ENCODE measurements around the gene NR6A1. TPM values are rescaled to one million over a fixed set of nuclear protein-coding genes. Genes with fewer than 3 reads are reported as not detected.

Gene NR6A1
- total RNA-seq, 2 donors from 2014 or later: 4.8 to 4.9 TPM

DNA sequence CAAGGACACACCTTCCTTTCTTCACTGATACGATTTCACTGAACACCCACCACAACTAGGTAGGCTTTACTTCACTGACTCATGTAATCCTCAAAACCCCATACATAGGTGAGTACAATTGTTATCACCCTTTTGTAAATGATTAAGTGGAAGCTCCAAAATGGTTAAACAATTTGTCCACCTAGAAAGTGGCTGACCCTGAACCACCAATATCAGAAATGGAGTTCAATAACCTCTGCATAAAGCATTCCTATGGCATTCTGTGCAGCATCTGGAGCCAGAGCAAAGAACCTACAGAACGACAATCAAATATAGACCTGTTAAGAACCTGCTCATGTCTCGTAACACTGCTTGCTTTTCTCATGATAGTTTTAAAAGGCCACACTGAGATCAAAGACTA, 213.2 kb downstream of the NR6A1 start:
- Histone ChIP-seq H3K9me3 (no peaks in the 10 kb centered on the region), H3K9ac (ENCODE audit: low read depth in 2 of 2, low read length in 2 of 2) (no peak overlapping the region), H3K36me3 (no peaks in the 10 kb centered on the region), H3K4me3 (no peak overlapping the region), H3K27ac (no peak overlapping the region), H3K27me3 (no peaks in the 10 kb centered on the region), H3K4me1 (no peaks in the 10 kb centered on the region)
- no peak for DNase-seq
- TF ChIP-seq, protein P1, sequence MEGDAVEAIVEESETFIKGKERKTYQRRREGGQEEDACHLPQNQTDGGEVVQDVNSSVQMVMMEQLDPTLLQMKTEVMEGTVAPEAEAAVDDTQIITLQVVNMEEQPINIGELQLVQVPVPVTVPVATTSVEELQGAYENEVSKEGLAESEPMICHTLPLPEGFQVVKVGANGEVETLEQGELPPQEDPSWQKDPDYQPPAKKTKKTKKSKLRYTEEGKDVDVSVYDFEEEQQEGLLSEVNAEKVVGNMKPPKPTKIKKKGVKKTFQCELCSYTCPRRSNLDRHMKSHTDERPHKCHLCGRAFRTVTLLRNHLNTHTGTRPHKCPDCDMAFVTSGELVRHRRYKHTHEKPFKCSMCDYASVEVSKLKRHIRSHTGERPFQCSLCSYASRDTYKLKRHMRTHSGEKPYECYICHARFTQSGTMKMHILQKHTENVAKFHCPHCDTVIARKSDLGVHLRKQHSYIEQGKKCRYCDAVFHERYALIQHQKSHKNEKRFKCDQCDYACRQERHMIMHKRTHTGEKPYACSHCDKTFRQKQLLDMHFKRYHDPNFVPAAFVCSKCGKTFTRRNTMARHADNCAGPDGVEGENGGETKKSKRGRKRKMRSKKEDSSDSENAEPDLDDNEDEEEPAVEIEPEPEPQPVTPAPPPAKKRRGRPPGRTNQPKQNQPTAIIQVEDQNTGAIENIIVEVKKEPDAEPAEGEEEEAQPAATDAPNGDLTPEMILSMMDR (IDR thresholded peaks at IDR 0.05): no peak
- intact Hi-C loops (cut with DNase I): no loop called here

DNA sequence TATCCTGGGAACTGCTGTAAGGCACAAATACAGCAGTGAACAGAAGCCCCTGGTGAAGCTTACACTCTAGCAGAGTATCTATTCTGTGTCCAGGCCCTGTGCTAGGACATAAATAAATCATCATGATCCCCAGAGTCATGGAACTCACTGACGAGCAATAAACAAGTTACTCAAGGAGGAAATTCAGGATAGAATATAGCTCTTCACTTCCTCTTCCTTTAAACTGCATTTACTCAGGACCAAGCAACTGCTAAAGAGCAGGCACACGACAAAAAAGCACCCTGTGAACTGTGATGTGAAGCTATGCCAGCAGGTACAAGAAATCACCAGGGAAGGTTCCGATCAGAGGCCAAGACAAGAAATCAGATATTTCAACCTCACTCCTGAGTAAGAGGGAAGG, 216.1 kb downstream of the NR6A1 start:
- intact Hi-C loops (cut with DNase I): no loop called here
- H3K4me1 ChIP-seq: no peaks in the 10 kb centered on the region

DNA sequence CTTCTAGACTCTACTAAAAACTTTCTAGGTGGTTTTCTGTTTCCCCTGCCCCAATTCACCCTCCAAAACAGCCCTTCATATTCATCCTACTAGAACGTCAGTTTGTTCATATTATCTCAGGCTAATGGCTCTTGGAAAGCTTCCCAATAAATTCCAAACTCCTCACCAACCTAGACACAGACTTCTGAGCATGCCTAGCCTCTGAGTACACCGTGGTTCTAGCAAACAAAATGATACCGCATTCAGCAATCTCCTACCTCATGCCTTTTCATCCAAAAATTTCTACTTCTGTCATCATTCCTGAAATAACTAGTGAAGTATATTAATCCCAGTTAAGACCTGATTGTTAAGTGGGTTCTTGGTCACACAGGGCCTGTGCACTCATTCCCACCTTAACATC, 217.4 kb downstream of the NR6A1 start:
- TF ChIP-seq, protein P1 (IDR thresholded peaks at IDR 0.05): no peak
- no peaks in the 10 kb centered on the region for H3K4me1 ChIP-seq
- H3K9ac ChIP-seq (ENCODE audit: low read depth in 2 of 2, low read length in 2 of 2): no peak overlapping the region
- no peaks in the 10 kb centered on the region for H3K27me3 ChIP-seq
- H3K36me3 ChIP-seq: no peaks in the 10 kb centered on the region
- no peak for DNase-seq
- H3K4me3 ChIP-seq: no peak overlapping the region
- intact Hi-C loops (cut with DNase I): loop anchor here (5.0 kb wide), 2 partner anchors 64 to 159 kb away; no protein-coding TSS in a partner anchor
- H3K9me3 ChIP-seq: no peaks in the 10 kb centered on the region
- no peak overlapping the region for H3K27ac ChIP-seq

More for the DNA sequence above, 216.1 kb downstream of the NR6A1 start:
- H3K27me3 ChIP-seq: no peaks in the 10 kb centered on the region
- no peak for DNase-seq
- peak overlapping the region; percentile 49 for H3K27ac ChIP-seq
- no peaks in the 10 kb centered on the region for H3K9me3 ChIP-seq
- TF ChIP-seq, protein P1 (IDR thresholded peaks at IDR 0.05): no peak
- H3K9ac ChIP-seq (ENCODE audit: low read depth in 2 of 2, low read length in 2 of 2): peak overlapping the region in 1 of 2 donors; percentile 56
- no peaks in the 10 kb centered on the region for H3K36me3 ChIP-seq
- H3K4me3 ChIP-seq: no peak overlapping the region

DNA sequence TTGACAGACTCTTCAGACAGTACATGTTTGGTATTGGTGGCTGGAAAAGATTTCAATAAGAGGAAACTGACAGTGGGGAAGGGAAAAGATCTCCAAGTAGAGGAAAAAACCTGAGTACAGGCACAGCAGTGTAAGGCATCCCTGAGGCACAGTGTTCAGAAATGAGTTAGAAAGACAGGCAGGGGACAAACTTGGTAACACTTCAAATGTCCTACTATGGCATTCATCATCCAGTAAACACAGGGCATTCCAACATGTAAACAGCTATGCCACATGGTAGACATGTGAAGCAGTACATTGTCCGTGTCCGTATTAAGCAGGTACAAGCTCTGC, 218.9 kb downstream of the NR6A1 start:
- Histone ChIP-seq H3K9ac (ENCODE audit: low read depth in 2 of 2, low read length in 2 of 2) (no peak overlapping the region), H3K27me3 (no peaks in the 10 kb centered on the region), H3K4me3 (no peak overlapping the region), H3K27ac (no peak overlapping the region), H3K4me1 (no peaks in the 10 kb centered on the region), H3K9me3 (no peaks in the 10 kb centered on the region), H3K36me3 (no peaks in the 10 kb centered on the region)
- TF ChIP-seq, protein P1 (IDR thresholded peaks at IDR 0.05): no peak
- intact Hi-C loops (cut with DNase I): loop anchor here (5.0 kb wide), 2 partner anchors 65 to 160 kb away; no protein-coding TSS in a partner anchor
- DNase-seq: no peak

DNA sequence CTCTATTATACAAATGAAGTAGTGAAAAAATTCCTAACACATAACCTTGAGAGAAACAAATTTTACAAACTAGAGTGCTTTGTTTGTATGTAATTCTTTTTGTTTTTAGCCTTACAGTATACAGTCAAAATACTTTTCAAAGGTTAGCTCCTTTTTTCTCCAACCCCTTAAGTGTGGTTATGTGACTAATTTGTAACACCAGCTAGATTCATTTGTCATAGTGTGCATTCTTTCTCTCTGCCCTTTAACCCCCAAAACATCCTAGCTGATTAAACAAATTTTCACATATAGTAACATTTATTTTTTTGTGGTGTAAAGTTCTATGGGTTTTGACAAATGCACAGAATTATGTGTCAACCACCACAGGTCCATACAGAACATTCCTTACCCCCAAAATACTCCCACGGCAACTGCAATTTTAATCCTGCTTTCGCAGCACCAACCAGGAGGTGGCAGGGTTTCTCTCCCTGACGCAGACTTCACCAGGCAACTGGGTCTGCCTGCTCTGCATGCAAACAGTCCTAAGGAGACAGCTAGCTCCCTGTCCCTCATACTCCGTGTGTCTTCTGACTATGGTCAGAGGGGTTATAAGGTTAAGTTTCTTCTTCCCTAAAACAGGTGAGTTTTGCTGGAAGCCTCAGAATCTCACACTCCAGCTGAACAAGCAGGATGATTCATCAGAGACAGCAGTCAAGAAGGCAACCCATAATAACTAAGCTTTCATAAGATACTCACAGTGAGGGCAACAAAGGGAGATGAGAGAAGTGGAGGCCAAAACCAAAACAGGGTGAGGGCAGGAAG, 219.4 kb downstream of the NR6A1 start:
- no peak overlapping the region for H3K27ac ChIP-seq
- H3K9ac ChIP-seq (ENCODE audit: low read depth in 2 of 2, low read length in 2 of 2): no peak overlapping the region
- TF ChIP-seq, protein P1 (IDR thresholded peaks at IDR 0.05): peak; percentile 43
- no peaks in the 10 kb centered on the region for H3K4me1 ChIP-seq
- DNase-seq: peak; percentile 51
- intact Hi-C loops (cut with DNase I): loop anchor here (5.0 kb wide), 2 partner anchors 66 to 161 kb away; no protein-coding TSS in a partner anchor
- H3K27me3 ChIP-seq: no peaks in the 10 kb centered on the region
- H3K4me3 ChIP-seq: no peak overlapping the region
- no peaks in the 10 kb centered on the region for H3K9me3 ChIP-seq
- H3K36me3 ChIP-seq: no peaks in the 10 kb centered on the region

Measured in colonic mucosa (tissue), 4 donors.